ENCODE results near the gene HLA-DQA1.
"Not testable (repeated sequence)": the region's sequence is repeated elsewhere in the genome, so short reads cannot be mapped to it uniquely, and the experiment has no call there.

GRCh38 chr6:32629793-32630192, 7.4 kb upstream of the HLA-DQA1 start:
- TF ChIP-seq, protein P1, sequence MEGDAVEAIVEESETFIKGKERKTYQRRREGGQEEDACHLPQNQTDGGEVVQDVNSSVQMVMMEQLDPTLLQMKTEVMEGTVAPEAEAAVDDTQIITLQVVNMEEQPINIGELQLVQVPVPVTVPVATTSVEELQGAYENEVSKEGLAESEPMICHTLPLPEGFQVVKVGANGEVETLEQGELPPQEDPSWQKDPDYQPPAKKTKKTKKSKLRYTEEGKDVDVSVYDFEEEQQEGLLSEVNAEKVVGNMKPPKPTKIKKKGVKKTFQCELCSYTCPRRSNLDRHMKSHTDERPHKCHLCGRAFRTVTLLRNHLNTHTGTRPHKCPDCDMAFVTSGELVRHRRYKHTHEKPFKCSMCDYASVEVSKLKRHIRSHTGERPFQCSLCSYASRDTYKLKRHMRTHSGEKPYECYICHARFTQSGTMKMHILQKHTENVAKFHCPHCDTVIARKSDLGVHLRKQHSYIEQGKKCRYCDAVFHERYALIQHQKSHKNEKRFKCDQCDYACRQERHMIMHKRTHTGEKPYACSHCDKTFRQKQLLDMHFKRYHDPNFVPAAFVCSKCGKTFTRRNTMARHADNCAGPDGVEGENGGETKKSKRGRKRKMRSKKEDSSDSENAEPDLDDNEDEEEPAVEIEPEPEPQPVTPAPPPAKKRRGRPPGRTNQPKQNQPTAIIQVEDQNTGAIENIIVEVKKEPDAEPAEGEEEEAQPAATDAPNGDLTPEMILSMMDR (IDR thresholded peaks at IDR 0.05; ENCODE audit: low read depth, low read length): not testable (repeated sequence)
- TF ChIP-seq POLR2A (IDR thresholded peaks at IDR 0.05; ENCODE audit: extremely low read depth, insufficient read length): not testable (repeated sequence)

Data from NB4 (cell line).